OCI-LY1 (cell line): ENCODE results near the gene ZNF609.

Experiments used
- H2AFZ ChIP-seq: fragments of 200-600 bp; sonication (generic), shearing (Covaris generic); 2 replicates; pipeline ENCODE4 v1.6.0; 2014; ENCODE audit warnings: antibody characterized with exemption, mild to moderate bottlenecking, low read length
- H3F3A ChIP-seq: fragments of 200-600 bp; sonication (generic), shearing (Covaris generic); 2 replicates; pipeline ENCODE4 v1.6.0; 2014; ENCODE audit warnings: mild to moderate bottlenecking, antibody characterized with exemption, low read length, moderate library complexity; ENCODE audit not compliant: insufficient read depth
- H3K27ac ChIP-seq: fragments of 200-600 bp; sonication (generic); 2 replicates; pipeline ENCODE4 v1.5.1; 2014; ENCODE audit warnings: low read length, mixed run types, mild to moderate bottlenecking, low read depth; ENCODE audit not compliant: poor library complexity, severe bottlenecking
- H3K27me3 ChIP-seq: fragments of 200-600 bp; sonication (generic); 2 replicates; pipeline ENCODE4 v1.6.0; 2014; ENCODE audit warnings: antibody characterized with exemption, mild to moderate bottlenecking, low read length, moderate library complexity; ENCODE audit not compliant: insufficient read depth
- H3K36me3 ChIP-seq: fragments of 200-600 bp; sonication (generic); 2 replicates; pipeline ENCODE4 v1.6.1; 2014; ENCODE audit warnings: mild to moderate bottlenecking, antibody characterized with exemption, low read length, moderate library complexity, mixed read lengths; ENCODE audit not compliant: insufficient read depth
- H3K4me1 ChIP-seq: fragments of 200-600 bp; sonication (generic); 2 replicates; pipeline ENCODE4 v1.5.1; 2014; ENCODE audit warnings: mild to moderate bottlenecking, low read length, moderate library complexity; ENCODE audit not compliant: insufficient read depth, severe bottlenecking
- H3K4me2 ChIP-seq: fragments of 200-600 bp; sonication (generic), shearing (Covaris generic); 2 replicates; pipeline ENCODE4 v1.6.1; 2014; ENCODE audit warnings: low read length
- H3K4me3 ChIP-seq: fragments of 200-600 bp; sonication (generic); 2 replicates; pipeline ENCODE4 v1.5.1; 2014; ENCODE audit warnings: low read length, low read depth, mild to moderate bottlenecking, mixed read lengths; ENCODE audit not compliant: poor library complexity, severe bottlenecking
- H3K79me2 ChIP-seq: fragments of 200-600 bp; shearing (Covaris generic); 2 replicates; pipeline ENCODE4 v1.6.1; 2016; ENCODE audit warnings: mixed run types, low read length, mixed read lengths; ENCODE audit not compliant: insufficient read depth
- H3K9ac ChIP-seq: fragments of 200-600 bp; sonication (generic), shearing (Covaris generic); 2 replicates; pipeline ENCODE4 v1.6.1; 2014; ENCODE audit warnings: mild to moderate bottlenecking, low read length, mixed read lengths
- H3K9me2 ChIP-seq: fragments of 200-600 bp; sonication (generic), shearing (Covaris generic); 2 replicates; pipeline ENCODE4 v1.6.1; 2014; ENCODE audit warnings: low read depth, mild to moderate bottlenecking, low read length, mixed read lengths
- H3K9me3 ChIP-seq: fragments of 200-600 bp; shearing (Covaris generic); 2 replicates; pipeline ENCODE4 v1.6.1; 2014; ENCODE audit warnings: low read length, mixed read lengths
- H4K20me1 ChIP-seq: fragments of 200-600 bp; sonication (generic), shearing (Covaris generic); 2 replicates; pipeline ENCODE4 v1.6.0; 2016; ENCODE audit warnings: mild to moderate bottlenecking, low read length; ENCODE audit not compliant: insufficient read depth
- CTCF ChIP-seq: fragments of 200-600 bp; sonication (generic), shearing (Covaris generic); IDR thresholded peaks from 2 replicates; pipeline ENCODE4 v1.5.1; 2017; ENCODE audit warnings: mild to moderate bottlenecking, antibody characterized with exemption, low read length, moderate library complexity, mixed read lengths
- EZH2 ChIP-seq: fragments of 200-600 bp; sonication (generic), shearing (Covaris generic); IDR thresholded peaks from 2 replicates; pipeline ENCODE4 v1.8.0; 2017; ENCODE audit warnings: borderline replicate concordance, mixed run types, mild to moderate bottlenecking, antibody characterized with exemption, low read length, moderate library complexity, mixed read lengths

ZNF609 gene

GRCh38 chr15:64667736-64668161 lies 207.4 kb downstream of the ZNF609 start:
- no peaks in the 10 kb centered on the region for H4K20me1 ChIP-seq
- H3K27me3 ChIP-seq: no peaks in the 10 kb centered on the region
- no peaks in the 10 kb centered on the region for H3K9me3 ChIP-seq
- H3K4me3 ChIP-seq: no peak overlapping the region
- H3K9me2 ChIP-seq: no peaks in the 10 kb centered on the region
- no peaks in the 10 kb centered on the region for H3K4me1 ChIP-seq
- no peak overlapping the region for H2AFZ ChIP-seq
- H3K27ac ChIP-seq: no peak overlapping the region
- no peak overlapping the region for H3K4me2 ChIP-seq
- H3K36me3 ChIP-seq: no peaks in the 10 kb centered on the region; the same call in 1 of the 2 replicates
- no peaks in the 10 kb centered on the region for H3K79me2 ChIP-seq
- H3K9ac ChIP-seq: no peak overlapping the region
- no peaks in the 10 kb centered on the region for H3F3A ChIP-seq
- no peak for TF ChIP-seq CTCF
- TF ChIP-seq EZH2: no peak

- Histone ChIP-seq H3K27me3 (no peaks in the 10 kb centered on the region), H3F3A (no peaks in the 10 kb centered on the region), H3K9ac (no peak overlapping the region), H3K4me3 (no peak overlapping the region), H3K4me1 (no peaks in the 10 kb centered on the region), H3K36me3 (peaks cover 40% of the 10 kb centered on the region), H3K79me2 (no peaks in the 10 kb centered on the region), H4K20me1 (no peaks in the 10 kb centered on the region), H3K9me2 (no peaks in the 10 kb centered on the region), H3K27ac (no peak overlapping the region), H3K4me2 (no peak overlapping the region), H2AFZ (no peak overlapping the region), H3K9me3 (no peaks in the 10 kb centered on the region)
- no peak for TF ChIP-seq CTCF
- TF ChIP-seq EZH2: no peak
Observed at GRCh38 chr15:64673866-64674265, 213.5 kb downstream of the ZNF609 start.

- H3K36me3 ChIP-seq: peaks cover 78% of the 10 kb centered on the region
- TF ChIP-seq EZH2: no peak
- no peak for TF ChIP-seq CTCF
Observed at GRCh38 chr15:64678126-64678819, 217.9 kb downstream of the ZNF609 start.

More at GRCh38 chr15:64678126-64678819, 217.9 kb downstream of the ZNF609 start:
- H3K27ac ChIP-seq: no peak overlapping the region
- no peak overlapping the region for H2AFZ ChIP-seq
- no peaks in the 10 kb centered on the region for H3F3A ChIP-seq
- H3K4me3 ChIP-seq: no peak overlapping the region
- no peaks in the 10 kb centered on the region for H3K9me3 ChIP-seq
- no peak overlapping the region for H3K4me2 ChIP-seq
- no peaks in the 10 kb centered on the region for H4K20me1 ChIP-seq
- H3K9me2 ChIP-seq: no peaks in the 10 kb centered on the region
- no peak overlapping the region for H3K9ac ChIP-seq
- no peaks in the 10 kb centered on the region for H3K27me3 ChIP-seq
- H3K4me1 ChIP-seq: no peaks in the 10 kb centered on the region
- no peaks in the 10 kb centered on the region for H3K79me2 ChIP-seq
